Measurements from ENCODE around the gene STX1A. TPM values are rescaled to one million over a fixed set of nuclear protein-coding genes. Genes with fewer than 3 reads are reported as not detected.

STX1A gene
- total RNA-seq, 4 donors from 2014 or later = 4.1 to 6.0 (median 5.0) TPM

- Histone ChIP-seq H3K4me3 (peak overlapping the region in 2 of 4 donors; percentile 88 to 92), H3K27ac (peak overlapping the region in 3 of 4 donors; percentile 28 to 76 (median 36)), H3K36me3 (no peaks in the 10 kb centered on the region), H3K4me1 (peaks cover 21 to 61% (median 47%) of the 10 kb centered on the region in 4 donors), H3K27me3 (peaks cover 9% of the 10 kb centered on the region), H3K9me3 (no peaks in the 10 kb centered on the region)
- TF ChIP-seq, protein P1, sequence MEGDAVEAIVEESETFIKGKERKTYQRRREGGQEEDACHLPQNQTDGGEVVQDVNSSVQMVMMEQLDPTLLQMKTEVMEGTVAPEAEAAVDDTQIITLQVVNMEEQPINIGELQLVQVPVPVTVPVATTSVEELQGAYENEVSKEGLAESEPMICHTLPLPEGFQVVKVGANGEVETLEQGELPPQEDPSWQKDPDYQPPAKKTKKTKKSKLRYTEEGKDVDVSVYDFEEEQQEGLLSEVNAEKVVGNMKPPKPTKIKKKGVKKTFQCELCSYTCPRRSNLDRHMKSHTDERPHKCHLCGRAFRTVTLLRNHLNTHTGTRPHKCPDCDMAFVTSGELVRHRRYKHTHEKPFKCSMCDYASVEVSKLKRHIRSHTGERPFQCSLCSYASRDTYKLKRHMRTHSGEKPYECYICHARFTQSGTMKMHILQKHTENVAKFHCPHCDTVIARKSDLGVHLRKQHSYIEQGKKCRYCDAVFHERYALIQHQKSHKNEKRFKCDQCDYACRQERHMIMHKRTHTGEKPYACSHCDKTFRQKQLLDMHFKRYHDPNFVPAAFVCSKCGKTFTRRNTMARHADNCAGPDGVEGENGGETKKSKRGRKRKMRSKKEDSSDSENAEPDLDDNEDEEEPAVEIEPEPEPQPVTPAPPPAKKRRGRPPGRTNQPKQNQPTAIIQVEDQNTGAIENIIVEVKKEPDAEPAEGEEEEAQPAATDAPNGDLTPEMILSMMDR (IDR thresholded peaks at IDR 0.05) = no peak
- TF ChIP-seq POLR2AphosphoS5 (IDR thresholded peaks at IDR 0.05) (no peak), EP300 (IDR thresholded peaks at IDR 0.05; ENCODE audit: low read depth) (no peak)
- 52 to 76% methylated on average over 6 to 10 of the region's 10 CpGs for WGBS, 2 donors (ENCODE audit: low coverage in 1 of 2)
- intact Hi-C loops (cut with DNase I; ENCODE audit: low total_unique reads) = no loop called here
- peak; percentile 56 for DNase-seq
- in situ Hi-C loops (cut with MboI; ENCODE audit: low pct_ligation_motif_present in 1 of 4, low pct_unique_long_range_greater_than_20kb in 1 of 4, low sequenced_read_pairs in 3 of 4) = loop anchor here in 1 of 4 donors (10.0 kb wide), 1 partner anchor 103 kb away; no protein-coding TSS in a partner anchor
Observed at GRCh38 chr7:73717991-73718405, 1.5 kb downstream of the STX1A start.

GRCh38 chr7:73717025-73717807 lies 2.3 kb downstream of the STX1A start:
- no peak for DNase-seq
- 75 to 82% methylated on average over 2 to 13 of the region's 13 CpGs for WGBS, 2 donors (ENCODE audit: low coverage in 1 of 2)

GRCh38 chr7:73716318-73716890 lies 3.1 kb downstream of the STX1A start:
- peaks cover 21 to 53% (median 46%) of the 10 kb centered on the region in 4 donors for H3K4me1 ChIP-seq
- 50 to 55% methylated on average over 4 of the region's 4 CpGs for whole genome bisulfite sequencing, 2 donors (ENCODE audit: low coverage in 1 of 2)
- H3K9me3 ChIP-seq = no peaks in the 10 kb centered on the region
- H3K4me3 ChIP-seq = no peak overlapping the region
- H3K27ac ChIP-seq = peak overlapping the region in 3 of 4 donors; percentile 36 to 76 (median 49)
- TF ChIP-seq POLR2A (IDR thresholded peaks at IDR 0.05) (no peak), POLR2AphosphoS5 (IDR thresholded peaks at IDR 0.05) (no peak), EP300 (IDR thresholded peaks at IDR 0.05; ENCODE audit: low read depth) (no peak)
- TF ChIP-seq, protein P1 (IDR thresholded peaks at IDR 0.05) = no peak
- no peaks in the 10 kb centered on the region for H3K36me3 ChIP-seq
- intact Hi-C loops (cut with DNase I; ENCODE audit: low total_unique reads) (no loop called here), in situ Hi-C loops (cut with MboI; ENCODE audit: low pct_ligation_motif_present in 1 of 4, low pct_unique_long_range_greater_than_20kb in 1 of 4, low sequenced_read_pairs in 3 of 4) (loop anchor here in 1 of 4 donors (10.0 kb wide), 1 partner anchor 102 kb away; no protein-coding TSS in a partner anchor)
- peaks cover 9% of the 10 kb centered on the region for H3K27me3 ChIP-seq
- DNase-seq = no peak

More at GRCh38 chr7:73717025-73717807, 2.3 kb downstream of the STX1A start:
- no peak overlapping the region for H3K4me3 ChIP-seq
- H3K9me3 ChIP-seq = no peaks in the 10 kb centered on the region
- peaks cover 9% of the 10 kb centered on the region for H3K27me3 ChIP-seq
- in situ Hi-C loops (cut with MboI; ENCODE audit: low pct_ligation_motif_present in 1 of 4, low pct_unique_long_range_greater_than_20kb in 1 of 4, low sequenced_read_pairs in 3 of 4) = loop anchor here in 1 of 4 donors (10.0 kb wide), 1 partner anchor 102 kb away; no protein-coding TSS in a partner anchor
- intact Hi-C loops (cut with DNase I; ENCODE audit: low total_unique reads) = no loop called here
- no peak for TF ChIP-seq POLR2AphosphoS5 (IDR thresholded peaks at IDR 0.05)
- TF ChIP-seq, protein P1 (IDR thresholded peaks at IDR 0.05) = no peak
- no peak for TF ChIP-seq EP300 (IDR thresholded peaks at IDR 0.05; ENCODE audit: low read depth)
- no peak for TF ChIP-seq POLR2A (IDR thresholded peaks at IDR 0.05)
- peak overlapping the region; percentile 13 to 76 (median 42) for H3K27ac ChIP-seq
- no peaks in the 10 kb centered on the region for H3K36me3 ChIP-seq
- H3K4me1 ChIP-seq = peaks cover 21 to 59% (median 47%) of the 10 kb centered on the region in 4 donors
